ENCODE results near the gene LDAH.

The LDAH gene

DNA sequence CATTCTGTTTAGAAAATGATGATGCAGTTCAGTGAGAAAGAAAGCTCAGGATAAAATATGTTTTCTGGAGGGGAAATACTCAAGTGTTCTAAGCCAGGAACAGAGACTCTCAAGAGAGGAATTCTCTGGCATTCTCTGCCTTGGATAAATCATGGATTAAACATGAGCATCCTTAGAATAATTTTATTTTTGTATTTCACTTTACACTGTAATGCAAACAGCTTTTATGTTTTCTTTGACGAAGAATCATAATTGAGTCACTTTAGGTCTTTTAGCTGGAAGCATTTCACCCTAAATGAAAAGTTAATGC is 144.9 kb downstream of the LDAH start:
- no peak for DNase-seq

GRCh38 chr2:20677301-20678085 is 145.4 kb downstream of the LDAH start:
- DNase-seq: no peak

DNA sequence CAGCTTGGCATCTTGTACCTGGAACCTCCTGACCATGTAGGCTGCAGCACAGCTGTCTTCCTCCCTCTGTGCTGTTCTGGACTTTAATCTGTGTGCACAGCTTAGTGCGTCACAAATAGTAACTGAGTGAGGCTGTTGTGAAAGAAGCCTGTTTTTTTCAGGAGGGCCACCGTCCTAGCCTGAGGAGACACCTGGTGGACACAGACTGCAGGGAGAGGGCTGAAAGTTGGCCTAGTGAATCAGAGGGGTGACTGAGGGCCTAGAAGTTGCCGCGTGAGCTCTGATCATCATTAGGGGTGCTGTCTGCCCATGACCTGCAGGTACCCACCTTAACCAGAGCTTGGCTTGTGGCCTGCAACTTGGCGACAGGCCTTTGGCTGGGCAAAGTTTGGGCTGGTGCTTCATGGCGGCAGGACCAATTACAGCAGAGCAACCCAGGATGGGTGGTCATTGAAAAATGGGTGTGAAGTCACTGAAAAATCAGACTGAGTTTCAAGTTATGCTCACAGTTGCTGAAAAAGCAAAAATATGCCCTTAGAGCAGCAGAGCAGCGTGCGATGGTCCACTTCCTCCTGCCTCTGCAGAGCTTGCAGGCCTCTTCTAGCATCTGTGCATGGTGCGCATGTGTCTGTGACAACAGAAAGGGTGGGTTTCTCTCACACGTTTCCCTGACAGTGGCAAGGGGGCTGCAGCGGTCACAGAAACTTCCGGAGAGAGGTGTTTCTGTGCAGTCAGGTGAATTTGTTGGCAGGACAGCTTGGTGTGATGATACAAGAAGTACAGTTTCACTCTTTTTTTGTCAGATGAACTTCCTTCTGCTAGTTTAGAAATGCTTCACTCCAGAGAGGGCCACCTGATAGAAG is 146.3 kb downstream of the LDAH start:
- no peak for DNase-seq

DNA sequence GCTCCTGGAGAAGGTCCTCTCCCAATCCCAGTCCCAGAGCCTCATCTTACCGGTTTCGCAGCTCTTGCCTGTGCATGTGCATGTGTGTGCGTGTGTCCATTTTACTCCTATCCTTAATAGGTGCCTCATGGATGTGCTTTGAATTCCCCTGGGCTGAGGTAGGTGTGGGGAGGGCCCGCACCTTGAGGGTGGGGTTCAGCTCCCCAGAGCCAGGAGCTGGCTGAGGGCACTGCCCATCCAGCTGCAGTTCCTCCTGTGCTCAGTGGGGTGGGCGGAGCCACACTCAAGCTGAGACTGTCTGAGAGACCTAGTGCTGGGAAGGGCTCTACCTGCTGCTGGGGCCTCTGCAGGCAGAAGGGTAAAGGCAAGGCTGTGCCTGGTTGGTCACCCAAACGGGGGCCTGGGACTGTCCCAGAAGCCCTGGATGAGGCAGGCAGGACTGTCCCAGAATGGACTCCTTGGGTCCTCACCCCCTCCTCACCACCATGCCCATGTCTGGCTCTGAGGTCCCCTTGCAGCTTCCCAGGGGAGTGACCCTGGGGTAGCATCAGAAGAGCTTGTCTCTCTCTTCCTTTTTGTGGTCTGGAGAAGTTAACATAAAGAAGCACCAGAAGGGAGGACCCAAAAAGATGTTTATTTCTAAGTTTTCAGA is 147.1 kb downstream of the LDAH start:
- no peak for DNase-seq

DNA sequence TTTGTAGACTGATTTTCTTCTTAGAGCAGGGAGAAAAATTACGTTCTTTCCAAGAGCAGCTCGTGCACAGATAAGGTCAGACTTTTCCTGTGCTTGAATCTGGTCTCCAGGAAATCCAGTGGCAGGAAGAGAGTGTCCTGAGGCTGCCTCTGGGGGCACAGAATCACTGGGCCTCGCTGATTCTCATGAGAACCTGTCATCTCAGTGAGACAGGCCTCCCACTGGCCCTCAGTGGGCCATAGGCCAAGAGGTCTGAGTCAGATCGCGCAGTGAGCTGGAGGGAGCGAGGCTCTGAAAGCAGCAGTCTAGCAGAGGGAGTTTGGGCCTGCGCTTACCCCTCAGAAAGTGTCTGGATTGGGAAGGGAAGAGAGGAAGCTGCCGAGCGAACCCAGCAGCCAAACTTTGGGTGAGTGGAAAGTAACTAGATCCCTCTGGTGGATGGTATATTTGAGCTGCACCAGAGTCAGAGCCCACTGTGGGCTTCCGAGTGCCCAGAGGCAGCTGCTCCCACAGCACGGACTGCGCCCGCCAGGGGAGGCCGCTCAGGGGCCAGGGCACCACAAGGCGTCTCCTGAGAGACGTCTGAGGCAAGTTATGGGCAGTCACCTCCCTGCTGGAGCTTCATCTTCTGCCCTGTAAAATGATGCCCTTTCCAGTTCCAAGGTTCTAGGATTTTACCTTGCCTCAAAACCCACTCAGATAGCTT is 147.8 kb downstream of the LDAH start:
- peak; percentile 68 for DNase-seq

DNA sequence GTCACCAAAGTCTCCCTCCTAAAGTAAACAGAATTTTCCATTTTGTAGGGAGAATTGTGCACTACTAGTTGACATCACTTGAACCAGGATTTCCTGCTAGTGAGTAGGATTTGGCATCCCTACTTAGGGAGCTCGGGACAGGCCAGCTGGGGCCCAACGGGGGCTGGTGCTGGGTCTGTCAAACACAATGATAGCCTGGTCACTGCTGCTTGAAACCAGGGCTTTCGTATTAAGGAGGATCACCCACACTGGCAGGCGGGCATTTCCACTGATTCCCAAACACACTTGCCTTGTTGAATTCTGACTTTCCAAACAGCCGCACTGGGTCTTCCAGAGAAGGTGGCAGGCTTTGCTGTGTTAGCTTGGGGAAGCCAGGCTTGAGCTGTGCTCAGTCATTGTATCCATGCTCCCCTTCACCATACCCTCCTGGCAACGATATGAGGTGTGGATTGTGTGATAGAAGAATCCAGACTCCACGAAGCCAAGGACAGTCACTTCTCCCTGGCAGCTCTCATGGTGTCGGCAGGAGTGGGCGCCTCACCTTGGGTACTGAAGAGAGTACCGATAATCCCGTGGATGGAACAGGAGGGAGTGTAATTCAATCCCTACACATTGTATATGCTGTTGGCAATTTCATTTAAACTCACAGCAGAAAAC is 148.5 kb downstream of the LDAH start:
- no peak for DNase-seq

DNA sequence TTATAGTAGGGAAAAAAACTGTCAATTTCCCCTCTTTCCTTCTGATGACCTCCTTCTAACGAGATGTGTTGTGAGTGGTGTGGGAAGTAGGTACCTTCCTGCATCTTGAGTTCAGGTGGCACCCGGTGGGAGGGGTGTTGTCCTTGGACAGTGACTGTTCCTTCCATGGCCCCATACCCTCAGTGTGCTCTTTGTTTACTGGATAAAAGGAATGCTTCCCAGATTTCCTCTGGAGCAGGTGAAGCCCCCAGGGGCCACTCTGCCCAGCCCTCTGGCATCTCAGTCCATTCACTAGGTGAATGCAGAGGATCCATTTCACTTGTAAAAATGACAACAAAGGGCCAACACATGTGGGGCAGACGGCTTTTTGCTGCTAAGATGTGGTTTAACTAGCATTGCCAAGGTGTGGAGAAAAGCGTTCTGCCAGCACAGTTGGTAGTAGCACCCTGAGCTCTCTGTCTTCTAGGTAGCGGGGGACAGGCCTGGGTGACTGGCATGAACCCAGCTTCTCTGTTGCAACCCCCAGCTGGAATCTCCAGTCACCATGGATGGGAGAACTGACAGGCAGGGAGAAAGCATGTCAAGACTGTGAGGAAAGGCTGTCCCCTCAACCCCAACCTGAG is 149.1 kb downstream of the LDAH start:
- DNase-seq: no peak

- no peak for DNase-seq
These were observed 150.5 kb downstream of the LDAH start for GRCh38 chr2:20672201-20672951.

DNA sequence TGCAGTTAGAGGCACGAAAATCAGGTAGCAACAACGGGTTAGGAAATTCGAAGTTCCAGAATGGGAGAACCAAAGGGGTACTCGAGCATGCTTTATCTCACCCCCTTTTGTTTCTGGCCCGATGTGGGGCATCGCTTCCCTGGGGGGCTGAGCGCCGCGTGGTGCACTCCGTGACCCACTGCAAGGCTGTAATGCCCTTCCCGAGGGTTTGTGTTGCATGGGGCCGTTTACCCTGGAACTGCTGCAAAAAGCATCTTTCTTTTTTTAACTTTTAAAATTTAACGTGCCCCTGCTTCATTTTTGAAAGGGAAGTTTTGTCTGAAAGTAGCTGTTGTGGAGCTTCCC is 151.2 kb downstream of the LDAH start:
- DNase-seq: no peak

- DNase-seq: no peak
These were observed 151.7 kb downstream of the LDAH start for GRCh38 chr2:20671036-20671735.

GRCh38 chr2:20670315-20671035 is 152.4 kb downstream of the LDAH start:
- DNase-seq: no peak

- no peak for DNase-seq
These were observed 153.2 kb downstream of the LDAH start for GRCh38 chr2:20669562-20670314.

GRCh38 chr2:20668871-20669475 is 153.9 kb downstream of the LDAH start:
- no peak for DNase-seq

GRCh38 chr2:20668451-20668850 is 154.4 kb downstream of the LDAH start:
- DNase-seq: no peak

DNA sequence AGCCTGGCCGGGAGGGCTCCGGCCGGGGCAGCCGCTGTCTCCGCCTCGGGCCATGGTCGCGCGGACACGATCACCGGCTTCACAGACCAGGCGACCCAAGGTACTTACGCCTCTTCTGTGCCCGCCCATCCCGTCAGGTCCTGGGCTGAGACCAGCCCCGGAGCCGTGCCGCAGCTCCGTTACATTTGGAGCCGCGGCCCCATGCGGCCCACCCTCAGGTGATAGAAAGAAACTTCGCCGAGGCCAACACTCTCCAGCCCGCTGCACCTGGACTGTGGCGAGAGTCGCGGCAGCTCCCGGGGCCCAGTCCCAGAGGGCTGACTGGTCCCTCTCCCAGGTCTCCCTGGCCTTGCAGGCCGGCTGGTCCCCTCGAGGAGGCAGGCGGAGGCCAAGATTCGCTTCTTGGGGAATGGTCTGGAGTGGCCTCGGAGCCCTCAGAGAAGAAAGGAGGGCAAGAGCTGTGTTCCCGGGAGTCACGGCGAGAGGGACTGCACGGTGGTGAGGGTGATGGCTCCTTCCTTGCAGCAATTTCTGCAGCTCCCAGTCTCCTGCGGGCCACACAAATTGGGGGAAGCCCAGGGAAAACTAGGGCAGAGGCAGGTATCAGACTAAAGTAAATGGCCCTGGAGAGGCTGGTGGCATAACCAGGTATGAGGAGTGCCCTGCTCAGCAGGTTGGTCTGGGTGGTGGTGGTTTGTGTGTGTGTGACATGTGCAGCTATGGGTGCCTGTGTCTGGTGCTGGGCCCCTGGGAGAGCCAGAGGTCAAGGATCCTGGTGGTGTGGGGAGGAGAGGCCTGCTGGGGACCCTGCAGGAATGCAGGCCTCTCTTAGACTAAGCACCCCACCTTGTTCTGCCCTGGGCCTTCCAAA is 155.1 kb downstream of the LDAH start:
- no peak for DNase-seq

GRCh38 chr2:20667151-20667530 is 155.8 kb downstream of the LDAH start:
- DNase-seq: no peak

DNA sequence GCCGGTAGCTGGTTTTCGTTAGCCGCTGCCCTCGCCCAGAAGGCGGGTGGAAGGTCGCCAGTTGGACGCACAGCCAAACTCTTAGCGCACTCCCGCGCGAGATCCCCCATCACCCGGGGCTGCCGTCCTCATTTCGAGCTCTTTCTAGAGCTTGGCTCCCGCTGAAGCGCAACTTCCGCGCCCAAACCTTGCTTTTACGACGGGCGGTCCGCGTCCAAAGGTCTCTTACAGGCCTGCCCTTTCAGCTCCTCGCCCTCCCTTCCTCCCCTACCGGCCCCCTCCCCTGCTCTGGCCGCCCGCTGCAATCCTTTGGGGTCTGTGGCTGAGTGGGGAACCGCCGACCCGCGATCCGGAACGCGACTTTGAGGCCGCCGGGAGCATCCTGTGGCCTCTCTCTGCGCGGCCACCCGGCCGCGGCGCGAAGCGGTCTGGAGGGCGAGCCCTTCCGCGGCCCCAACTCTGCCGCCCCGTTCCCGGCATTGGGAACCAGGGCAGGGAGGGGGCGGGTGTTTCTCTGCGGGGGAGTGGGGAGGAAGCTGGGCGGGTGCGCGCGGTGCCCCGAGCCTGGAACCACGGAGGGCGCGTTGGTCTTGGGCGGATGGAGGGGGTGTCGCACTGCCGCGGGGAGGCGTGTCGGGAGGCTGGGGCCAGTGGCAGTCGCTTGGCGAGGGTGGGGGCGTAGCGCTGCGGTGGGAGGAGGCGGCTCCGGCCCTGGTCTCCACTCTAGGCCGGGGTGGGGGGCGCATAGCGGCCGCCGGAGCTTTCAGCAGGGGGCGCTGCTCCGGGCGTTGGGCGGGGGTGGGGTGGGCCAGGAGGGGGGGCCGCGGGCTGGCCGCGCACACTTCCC is 156.4 kb downstream of the LDAH start, which contains the start of gene GDF7:
Gene GDF7, plus strand, starts transcription at position 841 of the 847 bp plus-strand sequence. CDS start 96 bp downstream, outside the sequence.
- DNase-seq: no peak

All from fibroblast of skin of right quadriceps (primary cell).